ENCODE measurements around the gene C3orf52. TPM values are rescaled to one million over a fixed set of nuclear protein-coding genes. Genes with fewer than 3 reads are reported as not detected.
A peak's percentile ranks its signal among the peaks of the same experiment; 100 is the strongest.
"Not testable (repeated sequence)": the region's sequence is repeated elsewhere in the genome, so short reads cannot be mapped to it uniquely, and the experiment has no call there.

Gene C3orf52
- total RNA-seq = 10 to 100 TPM in 1 of 2 donors, 1 to 10 TPM in 1; 6.5 to 11.2 TPM

- DNase-seq (ENCODE audit: low spot score in 2 of 2) = peak; percentile 64 to 84
- no peaks in the 10 kb centered on the region for H3K9me3 Mint-ChIP-seq
- peak; percentile 92 to 94 for ATAC-seq
- peak within 1 kb of the TSS; percentile 37 to 84 for H3K27ac Mint-ChIP-seq
- peaks cover 4 to 13% of the 10 kb centered on the region in 2 donors for H3K36me3 Mint-ChIP-seq
Measured at GRCh38 chr3:112086076-112086854, at the start of gene C3orf52. TSS of gene C3orf52 (plus strand) at chr3:112086389. CDS start at chr3:112086408, 19 bp downstream.

GRCh38 chr3:112037194-112037593, 49.0 kb upstream of the C3orf52 start:
- not testable (repeated sequence) for ATAC-seq; H3K9me3 Mint-ChIP-seq; H3K36me3 Mint-ChIP-seq; H3K27ac Mint-ChIP-seq; DNase-seq (ENCODE audit: low spot score in 2 of 2)

- Mint-ChIP-seq H3K36me3 (no peaks in the 10 kb centered on the region), H3K27ac (no peak overlapping the region), H3K9me3 (no peaks in the 10 kb centered on the region)
- ATAC-seq (no peak), DNase-seq (ENCODE audit: low spot score in 2 of 2) (no peak)
Measured at GRCh38 chr3:112038863-112039262, 47.3 kb upstream of the C3orf52 start.

GRCh38 chr3:112041321-112041720, 44.9 kb upstream of the C3orf52 start:
- Mint-ChIP-seq H3K9me3 (no peaks in the 10 kb centered on the region), H3K36me3 (no peaks in the 10 kb centered on the region), H3K27ac (no peak overlapping the region)
- ATAC-seq (no peak), DNase-seq (ENCODE audit: low spot score in 2 of 2) (no peak)

GRCh38 chr3:112042842-112043280, 43.3 kb upstream of the C3orf52 start:
- H3K9me3 Mint-ChIP-seq = no peaks in the 10 kb centered on the region
- DNase-seq (ENCODE audit: low spot score in 2 of 2) (no peak), ATAC-seq (no peak)
- H3K36me3 Mint-ChIP-seq = no peaks in the 10 kb centered on the region
- no peak overlapping the region for H3K27ac Mint-ChIP-seq

- Mint-ChIP-seq H3K36me3 (no peaks in the 10 kb centered on the region), H3K27ac (no peak overlapping the region), H3K9me3 (no peaks in the 10 kb centered on the region)
- DNase-seq (ENCODE audit: low spot score in 2 of 2) (peak in 1 of 2 donors; percentile 44), ATAC-seq (peak; percentile 95 to 98)
Measured at GRCh38 chr3:112043621-112044201, 42.5 kb upstream of the C3orf52 start.

GRCh38 chr3:112046599-112046998, 39.6 kb upstream of the C3orf52 start:
- H3K9me3 Mint-ChIP-seq = no peaks in the 10 kb centered on the region
- no peak overlapping the region for H3K27ac Mint-ChIP-seq
- no peak for DNase-seq (ENCODE audit: low spot score in 2 of 2)
- no peaks in the 10 kb centered on the region for H3K36me3 Mint-ChIP-seq
- no peak for ATAC-seq

- ATAC-seq (no peak), DNase-seq (ENCODE audit: low spot score in 2 of 2) (no peak)
- no peaks in the 10 kb centered on the region for H3K36me3 Mint-ChIP-seq
- no peak overlapping the region for H3K27ac Mint-ChIP-seq
- no peaks in the 10 kb centered on the region for H3K9me3 Mint-ChIP-seq
Measured at GRCh38 chr3:112047264-112047663, 38.9 kb upstream of the C3orf52 start.

GRCh38 chr3:112048911-112049310, 37.3 kb upstream of the C3orf52 start:
- DNase-seq (ENCODE audit: low spot score in 2 of 2) = no peak
- no peak for ATAC-seq
- no peak overlapping the region for H3K27ac Mint-ChIP-seq
- H3K36me3 Mint-ChIP-seq = no peaks in the 10 kb centered on the region
- H3K9me3 Mint-ChIP-seq = no peaks in the 10 kb centered on the region

GRCh38 chr3:112053229-112053628, 33.0 kb upstream of the C3orf52 start:
- no peaks in the 10 kb centered on the region for H3K9me3 Mint-ChIP-seq
- ATAC-seq (no peak), DNase-seq (ENCODE audit: low spot score in 2 of 2) (no peak)
- H3K36me3 Mint-ChIP-seq = no peaks in the 10 kb centered on the region
- H3K27ac Mint-ChIP-seq = no peak overlapping the region

- ATAC-seq (peak; percentile 77 to 97), DNase-seq (ENCODE audit: low spot score in 2 of 2) (peak in 1 of 2 donors; percentile 7)
- H3K36me3 Mint-ChIP-seq = peaks cover 4 to 6% of the 10 kb centered on the region in 2 donors
Measured at GRCh38 chr3:112056451-112056929, 29.7 kb upstream of the C3orf52 start.

GRCh38 chr3:112059497-112059896, 26.7 kb upstream of the C3orf52 start:
- DNase-seq (ENCODE audit: low spot score in 2 of 2) = no peak
- no peak overlapping the region for H3K27ac Mint-ChIP-seq
- peaks cover 4 to 6% of the 10 kb centered on the region in 2 donors for H3K36me3 Mint-ChIP-seq
- no peak for ATAC-seq
- H3K9me3 Mint-ChIP-seq = no peaks in the 10 kb centered on the region

More at GRCh38 chr3:112056451-112056929, 29.7 kb upstream of the C3orf52 start:
- Mint-ChIP-seq H3K9me3 (no peaks in the 10 kb centered on the region), H3K27ac (no peak overlapping the region)

- Mint-ChIP-seq H3K9me3 (no peaks in the 10 kb centered on the region), H3K27ac (no peak overlapping the region), H3K36me3 (peaks cover 4 to 6% of the 10 kb centered on the region in 2 donors)
- ATAC-seq (no peak), DNase-seq (ENCODE audit: low spot score in 2 of 2) (no peak)
Measured at GRCh38 chr3:112061152-112061551, 25.0 kb upstream of the C3orf52 start.

GRCh38 chr3:112072387-112073060, 13.7 kb upstream of the C3orf52 start:
- H3K27ac Mint-ChIP-seq = peak overlapping the region; percentile 56 to 59
- DNase-seq (ENCODE audit: low spot score in 2 of 2) = peak in 1 of 2 donors; percentile 56
- peaks cover 6 to 19% of the 10 kb centered on the region in 2 donors for H3K36me3 Mint-ChIP-seq
- not testable (repeated sequence) for H3K9me3 Mint-ChIP-seq
- peak in 1 of 2 donors; percentile 48 for ATAC-seq

GRCh38 chr3:112074006-112074405, 12.2 kb upstream of the C3orf52 start:
- peaks cover 6 to 19% of the 10 kb centered on the region in 2 donors for H3K36me3 Mint-ChIP-seq
- DNase-seq (ENCODE audit: low spot score in 2 of 2) (no peak), ATAC-seq (no peak)
- H3K9me3 Mint-ChIP-seq = peaks cover 0 to 9% of the 10 kb centered on the region in 2 donors
- H3K27ac Mint-ChIP-seq = peak overlapping the region in 1 of 2 donors; percentile 42

GRCh38 chr3:112074616-112075497, 11.3 kb upstream of the C3orf52 start:
- H3K36me3 Mint-ChIP-seq = peaks cover 4 to 15% of the 10 kb centered on the region in 2 donors
- H3K27ac Mint-ChIP-seq = peak overlapping the region in 1 of 2 donors; percentile 66
- ATAC-seq = peak; percentile 95 to 98
- H3K9me3 Mint-ChIP-seq = peaks cover 0 to 5% of the 10 kb centered on the region in 2 donors
- peak; percentile 29 to 56 for DNase-seq (ENCODE audit: low spot score in 2 of 2)

All from activated naive CD4-positive, alpha-beta T cell treated with anti-CD3 and anti-CD28 coated beads, Interleukin-2, amount 50 U/mL, for 72 hours (primary cell).